IMR-90 (cell line): Measurements from ENCODE around the gene ERC2. TPM values are rescaled to one million over a fixed set of nuclear protein-coding genes. Genes with fewer than 3 reads are reported as not detected.

ENCODE experiments used
- ATAC-seq: fragments of 200-7000 bp; cut with Tn5 transposase; 2 replicates; pipeline ENCODE4 v1.9.1; 2020; ENCODE audit warnings: low read depth, mild to moderate bottlenecking, moderate library complexity
- BruUV-seq: library from RNA; stranded (reverse); fragments of 400-500 nt; replicated peaks from 2 replicates; lab custom pipeline; 2021; lab: Mats Ljungman, UMichigan
- CTCF ChIA-PET: fragments of 300-600 bp; formaldehyde crosslinking; extraction: SDS; loops from one replicate; lab custom pipeline; 2021; ENCODE audit warnings: antibody characterized with exemption; lab: Yijun Ruan, JAX
- POLR2A ChIA-PET: fragments of 300-600 bp; sonication (Branson Sonifier 250); formaldehyde crosslinking; loops from one replicate; lab custom pipeline; 2022; ENCODE audit warnings: antibody characterized with exemption; ENCODE audit not compliant: unreplicated experiment; lab: Charles Lee
- DNase-seq: peaks from one replicate; pipeline ENCODE4 v3.0.0; 2013
- H2AFZ ChIP-seq: replicated peaks from 2 replicates; pipeline ENCODE3; 2013; ENCODE audit warnings: low read length, mild to moderate bottlenecking; ENCODE audit not compliant: poor library complexity
- H2AK5ac ChIP-seq: 2 replicates; pipeline ENCODE4 v1.6.1; 2013; ENCODE audit warnings: low read depth, low read length, inconsistent platforms
- H2AK9ac ChIP-seq: replicated peaks from 2 replicates; pipeline ENCODE3; 2013; ENCODE audit warnings: mild to moderate bottlenecking, low read depth, low read length, moderate library complexity; ENCODE audit not compliant: poor library complexity
- H2BK120ac ChIP-seq: 2 replicates; pipeline ENCODE4 v1.6.1; 2013; ENCODE audit warnings: low read depth, low read length, inconsistent platforms
- H2BK15ac ChIP-seq: 3 replicates; pipeline ENCODE4 v1.6.1; 2013; ENCODE audit warnings: low read depth, low read length, inconsistent platforms
- H2BK20ac ChIP-seq: 2 replicates; pipeline ENCODE4 v1.6.1; 2013; ENCODE audit warnings: low read depth, mild to moderate bottlenecking, inconsistent platforms, low read length, moderate library complexity
- H2BK5ac ChIP-seq: 2 replicates; pipeline ENCODE4 v1.6.1; 2013; ENCODE audit warnings: mild to moderate bottlenecking, low read depth, low read length, inconsistent platforms; ENCODE audit not compliant: poor library complexity, severe bottlenecking
- H3K14ac ChIP-seq: replicated peaks from 2 replicates; pipeline ENCODE4 v1.6.1; 2013; ENCODE audit warnings: low read depth, low read length, inconsistent platforms
- H3K18ac ChIP-seq: 2 replicates; pipeline ENCODE4 v1.6.1; 2013; ENCODE audit warnings: low read depth, low read length, control low read depth
- H3K23ac ChIP-seq: 2 replicates; pipeline ENCODE4 v1.6.1; 2013; ENCODE audit warnings: low read depth, low read length, inconsistent platforms
- H3K27ac ChIP-seq: 2 replicates; pipeline ENCODE4 v1.5.1; 2013; ENCODE audit warnings: mild to moderate bottlenecking, control low read depth, low read length; ENCODE audit not compliant: insufficient read depth
- H3K27me3 ChIP-seq: 2 replicates; pipeline ENCODE4 v1.6.1; 2013; ENCODE audit warnings: low read length; ENCODE audit not compliant: control insufficient read depth, insufficient read depth
- H3K36me3 ChIP-seq: 2 replicates; pipeline ENCODE4 v1.6.1; 2013; ENCODE audit warnings: low read length, mixed read lengths; ENCODE audit not compliant: control insufficient read depth, insufficient read depth
- H3K4ac ChIP-seq: 2 replicates; pipeline ENCODE4 v1.6.1; 2013; ENCODE audit warnings: low read depth, low read length, inconsistent platforms
- H3K4me1 ChIP-seq: 2 replicates; pipeline ENCODE4 v1.6.1; 2013; ENCODE audit warnings: low read length, mixed read lengths; ENCODE audit not compliant: control insufficient read depth, insufficient read depth
- H3K4me2 ChIP-seq: 2 replicates; pipeline ENCODE4 v1.6.1; 2013; ENCODE audit warnings: low read depth, mild to moderate bottlenecking, control low read depth, low read length, moderate library complexity
- H3K4me3 ChIP-seq: 2 replicates; pipeline ENCODE4 v1.5.1; 2013; ENCODE audit warnings: low read depth, mild to moderate bottlenecking, control low read depth, low read length, moderate library complexity; ENCODE audit not compliant: insufficient read depth
- H3K56ac ChIP-seq: 2 replicates; pipeline ENCODE4 v1.6.1; 2013; ENCODE audit warnings: low read length, inconsistent platforms; ENCODE audit not compliant: insufficient read depth; ENCODE audit errors: extremely low read depth
- H3K79me1 ChIP-seq, 2 experiments: 2 replicates each; pipeline ENCODE4 v1.6.1; 2013; ENCODE audit warnings: low read length in 2 of 2, inconsistent platforms in 1 of 2, low read depth in 1 of 2
- H3K9ac ChIP-seq: 2 replicates; pipeline ENCODE4 v1.6.1; 2013; ENCODE audit warnings: low read depth, low read length, control low read depth
- H3K9me1 ChIP-seq: 2 replicates; pipeline ENCODE4 v1.6.1; 2013; ENCODE audit warnings: low read length, inconsistent platforms; ENCODE audit not compliant: insufficient read depth
- H3K9me3 ChIP-seq: 2 replicates; pipeline ENCODE4 v1.6.1; 2013; ENCODE audit warnings: low read length; ENCODE audit not compliant: control insufficient read depth, insufficient read depth
- H4K20me1 ChIP-seq: 2 replicates; pipeline ENCODE4 v1.6.1; 2013; ENCODE audit warnings: low read length, inconsistent platforms; ENCODE audit not compliant: insufficient read depth
- H4K5ac ChIP-seq: 2 replicates; pipeline ENCODE4 v1.6.1; 2013; ENCODE audit warnings: mild to moderate bottlenecking, low read depth, low read length, control low read depth
- H4K8ac ChIP-seq, 2 experiments: 2 replicates each; pipeline ENCODE4 v1.6.1; 2013; ENCODE audit warnings: low read depth in 2 of 2, low read length in 2 of 2, control low read depth in 1 of 2, inconsistent platforms in 1 of 2
- H4K91ac ChIP-seq: 2 replicates; pipeline ENCODE4 v1.6.1; 2013; ENCODE audit warnings: low read depth, low read length, inconsistent platforms; ENCODE audit not compliant: insufficient read depth
- BHLHE40 ChIP-seq: fragments of 150-350 bp; IDR thresholded peaks from 2 replicates; pipeline ENCODE4 v1.6.1; 2016; ENCODE audit warnings: mild to moderate bottlenecking, low read depth, low read length
- CEBPB ChIP-seq: IDR thresholded peaks from 2 replicates; pipeline ENCODE4 v1.6.1; 2012; ENCODE audit warnings: low read depth, low read length, improper control_type of control experiment
- CHD1 ChIP-seq: IDR thresholded peaks from 2 replicates; pipeline ENCODE4 v1.6.1; 2012; ENCODE audit warnings: low read depth, low read length, improper control_type of control experiment
- CTCF ChIP-seq: conservative IDR thresholded peaks from 2 replicates; pipeline ENCODE4 v1.5.1; 2012; ENCODE audit warnings: mild to moderate bottlenecking, low read depth, low read length, improper control_type of control experiment
- ELK1 ChIP-seq: fragments of 150-350 bp; IDR thresholded peaks from 2 replicates; pipeline ENCODE4 v1.6.1; 2016; ENCODE audit warnings: low read depth, mild to moderate bottlenecking, low read length, moderate library complexity, borderline replicate concordance
- FOS ChIP-seq: fragments of 150-350 bp; IDR thresholded peaks from 2 replicates; pipeline ENCODE4 v1.6.1; 2016; ENCODE audit warnings: low read depth, low read length
- MAFK ChIP-seq: IDR thresholded peaks from 2 replicates; pipeline ENCODE4 v1.6.1; 2012; ENCODE audit warnings: low read depth, low read length, improper control_type of control experiment
- MAZ ChIP-seq: IDR thresholded peaks from 2 replicates; pipeline ENCODE4 v1.6.1; 2012; ENCODE audit warnings: low read depth, mild to moderate bottlenecking, low read length, improper control_type of control experiment, moderate library complexity, borderline replicate concordance
- MXI1 ChIP-seq: IDR thresholded peaks from 2 replicates; pipeline ENCODE4 v1.6.1; 2012; ENCODE audit warnings: low read depth, mild to moderate bottlenecking, low read length, moderate library complexity, borderline replicate concordance
- NFE2L2 ChIP-seq: fragments of 150-350 bp; IDR thresholded peaks from 2 replicates; pipeline ENCODE4 v1.6.1; 2016; ENCODE audit warnings: low read depth, mild to moderate bottlenecking, low read length
- POLR2A ChIP-seq: IDR thresholded peaks from 2 replicates; pipeline ENCODE4 v1.6.1; 2012; ENCODE audit warnings: mild to moderate bottlenecking, low read depth, low read length
- RAD21 ChIP-seq: IDR thresholded peaks from 2 replicates; pipeline ENCODE4 v1.6.1; 2012; ENCODE audit warnings: low read length, improper control_type of control experiment
- RCOR1 ChIP-seq: IDR thresholded peaks from 2 replicates; pipeline ENCODE4 v1.6.1; 2012; ENCODE audit warnings: mild to moderate bottlenecking, low read length, improper control_type of control experiment; ENCODE audit not compliant: insufficient replicate concordance
- RFX5 ChIP-seq: IDR thresholded peaks from 2 replicates; pipeline ENCODE4 v1.8.0; 2012; ENCODE audit warnings: low read depth, mild to moderate bottlenecking, low read length, moderate library complexity
- SMC3 ChIP-seq: fragments of 150-350 bp; IDR thresholded peaks from 2 replicates; pipeline ENCODE4 v1.6.1; 2016; ENCODE audit warnings: low read depth, mild to moderate bottlenecking, antibody characterized with exemption, low read length, moderate library complexity
- USF2 ChIP-seq: fragments of 150-350 bp; IDR thresholded peaks from 2 replicates; pipeline ENCODE4 v1.6.1; 2017; ENCODE audit warnings: mild to moderate bottlenecking, antibody characterized with exemption, low read length, low read depth
- WGBS, 2 experiments: methylation state at CpG; one replicate each; pipeline versions ENCODE4 v1.1.5 to v1.1.7; 2013; ENCODE audit warnings: missing lambda C conversion rate in 2 of 2; ENCODE audit not compliant: insufficient read length in 1 of 2; ENCODE audit errors: extremely low coverage in 2 of 2; 5-methylcytosine and 5-hydroxymethylcytosine counted together
- dilution Hi-C: fragments of 300-500 bp; cut with HindIII; formaldehyde crosslinking; loops from one replicate; pipeline ENCODE4 v1.14.3; 2018; ENCODE audit warnings: low sequenced_read_pairs; ENCODE audit not compliant: unreplicated experiment
- in situ Hi-C: fragments of 300-500 bp; cut with MboI; formaldehyde crosslinking; loops from 3 replicates; pipeline ENCODE4 v1.14.3; 2019; ENCODE audit warnings: low sequenced_read_pairs, inconsistent platforms, mixed read lengths
- intact Hi-C: fragments of 100-400 bp; cut with micrococcal nuclease; formaldehyde crosslinking; loops from 2 replicates; pipeline ENCODE4 v1.10.0; 2022
- polyA plus RNA-seq, 3 experiments: library from polyadenylated mRNA; depleted of rRNA; stranded (reverse); fragments of >200 nt; gene quantifications; 2 replicates each; pipeline ENCODE4 v1.2.3, GENCODE V29; 2012; ENCODE audit warnings: low replicate concordance in 1 of 3
- total RNA-seq: library from RNA; depleted of rRNA; stranded (reverse); fragments of >200 nt; gene quantifications from 2 replicates; pipeline ENCODE4 v1.2.3, GENCODE V29; 2012

The ERC2 gene
- total and polyA plus RNA-seq, 2 of the 4 experiments (the other 2 are of a cell fraction) = 0.17 to 0.18 TPM

- Histone ChIP-seq H2AK5ac (no peak overlapping the region), H3K18ac (no peak overlapping the region), H3K14ac (no peak overlapping the region), H3K4ac (no peak overlapping the region), H2AK9ac (no peak overlapping the region), H3K79me1 (no peaks in the 10 kb centered on the region), H3K36me3 (no peaks in the 10 kb centered on the region), H3K4me1 (no peaks in the 10 kb centered on the region), H4K91ac (no peak overlapping the region), H4K20me1 (no peaks in the 10 kb centered on the region), H3K23ac (no peak overlapping the region), H2BK20ac (no peak overlapping the region), H4K8ac (no peak overlapping the region), H3K27me3 (peaks cover 3% of the 10 kb centered on the region), H2BK120ac (no peak overlapping the region), H3K9me1 (no peaks in the 10 kb centered on the region), H2BK5ac (no peak overlapping the region), H2BK15ac (no peak overlapping the region), H3K27ac (no peak overlapping the region), H2AFZ (no peak overlapping the region), H3K9me3 (no peaks in the 10 kb centered on the region), H4K5ac (no peak overlapping the region), H3K4me3 (no peak overlapping the region), H3K56ac (no peak overlapping the region), H3K4me2 (no peak overlapping the region), H3K9ac (no peak overlapping the region)
- TF ChIP-seq BHLHE40 = no peak
- TF ChIP-seq RFX5 = no peak
- TF ChIP-seq MAFK = no peak
- no peak for TF ChIP-seq MAZ
- TF ChIP-seq CTCF = no peak
- no peak for TF ChIP-seq ELK1
- no peak for TF ChIP-seq POLR2A
- no peak for TF ChIP-seq RAD21
- no peak for TF ChIP-seq USF2
- no peak for TF ChIP-seq SMC3
- no peak for TF ChIP-seq MXI1
- TF ChIP-seq CEBPB = no peak
- no peak for TF ChIP-seq FOS
- TF ChIP-seq NFE2L2 = no peak
- TF ChIP-seq RCOR1 = no peak
- no peak for TF ChIP-seq CHD1
- no CpG with 5 or more reads among the region's 4 CpGs for WGBS, 2 experiments
- in situ Hi-C loops = no loop called here
- DNase-seq (no peak), ATAC-seq (no peak)
- CTCF ChIA-PET = no interaction called here
- BruUV-seq = no TSS peak
- POLR2A ChIA-PET = no interaction called here
- dilution Hi-C loops = no loop called here
- intact Hi-C loops = no loop called here
These were observed 557.0 kb downstream of the ERC2 start for GRCh38 chr3:55911266-55911665.
